OCI-LY7 (cell line): Measurements from ENCODE around the gene ZKSCAN7. TPM values are rescaled to one million over a fixed set of nuclear protein-coding genes. Genes with fewer than 3 reads are reported as not detected.
"Not testable (repeated sequence)": the region's sequence is repeated elsewhere in the genome, so short reads cannot be mapped to it uniquely, and the experiment has no call there.

Source experiments
- BruUV-seq: library from RNA; stranded (reverse); fragments of 400-500 nt; replicated peaks from 2 replicates; lab custom pipeline; 2021; lab: Mats Ljungman, UMichigan
- CTCF ChIA-PET: fragments of 300-600 bp; sonication (Branson Sonifier 250); formaldehyde crosslinking; loops from one replicate; lab custom pipeline; 2022; ENCODE audit warnings: antibody characterized with exemption; ENCODE audit not compliant: unreplicated experiment; lab: Charles Lee
- POLR2A ChIA-PET: fragments of 300-600 bp; sonication (Branson Sonifier 250); formaldehyde crosslinking; loops from one replicate; lab custom pipeline; 2022; ENCODE audit warnings: antibody characterized with exemption; lab: Charles Lee
- DNase-seq: peaks from one replicate; pipeline ENCODE4 v3.0.0-alpha.2; 2015; ENCODE audit warnings: low spot score
- H2AFZ ChIP-seq: fragments of 200-600 bp; sonication (generic), shearing (Covaris generic); 2 replicates; pipeline ENCODE4 v1.6.1; 2014; ENCODE audit warnings: mild to moderate bottlenecking, antibody characterized with exemption, low read length, moderate library complexity
- H3K27ac ChIP-seq: fragments of 200-600 bp; sonication (generic); 2 replicates; pipeline ENCODE4 v1.5.1; 2014; ENCODE audit warnings: mixed run types, low read depth, mild to moderate bottlenecking, moderate library complexity, low read length, inconsistent platforms; ENCODE audit not compliant: poor library complexity, severe bottlenecking
- H3K36me3 ChIP-seq: fragments of 200-600 bp; sonication (generic); 2 replicates; pipeline ENCODE4 v1.6.1; 2014; ENCODE audit warnings: mild to moderate bottlenecking, antibody characterized with exemption, low read length, moderate library complexity, mixed read lengths; ENCODE audit not compliant: insufficient read depth
- H3K4me1 ChIP-seq: fragments of 200-600 bp; sonication (generic); 2 replicates; pipeline ENCODE4 v1.5.1; 2014; ENCODE audit warnings: mild to moderate bottlenecking, low read length; ENCODE audit not compliant: insufficient read depth, poor library complexity, severe bottlenecking
- H3K4me2 ChIP-seq: fragments of 200-600 bp; sonication (generic); 2 replicates; pipeline ENCODE4 v1.6.1; 2014; ENCODE audit warnings: mild to moderate bottlenecking, low read length
- H3K4me3 ChIP-seq: fragments of 200-600 bp; sonication (generic); 2 replicates; pipeline ENCODE4 v1.5.1; 2014; ENCODE audit warnings: mild to moderate bottlenecking, low read depth, low read length; ENCODE audit not compliant: poor library complexity, severe bottlenecking
- H3K79me2 ChIP-seq: fragments of 200-600 bp; sonication (generic); 2 replicates; pipeline ENCODE4 v1.6.1; 2016; ENCODE audit warnings: low read depth, mild to moderate bottlenecking, low read length, moderate library complexity, mixed read lengths; ENCODE audit not compliant: insufficient read depth
- H3K9me2 ChIP-seq: fragments of 200-600 bp; sonication (generic); 2 replicates; pipeline ENCODE4 v1.6.1; 2016; ENCODE audit warnings: mild to moderate bottlenecking, low read length, mixed read lengths; ENCODE audit not compliant: insufficient read depth
- H3K9me3 ChIP-seq: fragments of 200-600 bp; sonication (generic); 2 replicates; pipeline ENCODE4 v1.6.1; 2014; ENCODE audit warnings: mild to moderate bottlenecking, mixed run types, low read length, mixed read lengths
- H4K20me1 ChIP-seq: fragments of 200-600 bp; sonication (generic); 2 replicates; pipeline ENCODE4 v1.6.1; 2014; ENCODE audit warnings: mild to moderate bottlenecking, antibody characterized with exemption, low read length, moderate library complexity, mixed read lengths; ENCODE audit not compliant: insufficient read depth
- intact Hi-C: fragments of 100-400 bp; cut with micrococcal nuclease; formaldehyde crosslinking; loops from one replicate; pipeline ENCODE4 v1.10.0; 2022; ENCODE audit not compliant: unreplicated experiment
- total RNA-seq, 2 experiments: library from RNA; depleted of rRNA in 1 of 2; stranded (reverse); fragments of >200 nt in 1 of 2; shearing (Covaris generic) in 1 of 2; gene quantifications; 2 replicates each; pipeline ENCODE4 v1.2.3, GENCODE V29; 2014 to 2022

ZKSCAN7 gene
- total RNA-seq, 2 experiments from 2014 or later: not detected

DNA sequence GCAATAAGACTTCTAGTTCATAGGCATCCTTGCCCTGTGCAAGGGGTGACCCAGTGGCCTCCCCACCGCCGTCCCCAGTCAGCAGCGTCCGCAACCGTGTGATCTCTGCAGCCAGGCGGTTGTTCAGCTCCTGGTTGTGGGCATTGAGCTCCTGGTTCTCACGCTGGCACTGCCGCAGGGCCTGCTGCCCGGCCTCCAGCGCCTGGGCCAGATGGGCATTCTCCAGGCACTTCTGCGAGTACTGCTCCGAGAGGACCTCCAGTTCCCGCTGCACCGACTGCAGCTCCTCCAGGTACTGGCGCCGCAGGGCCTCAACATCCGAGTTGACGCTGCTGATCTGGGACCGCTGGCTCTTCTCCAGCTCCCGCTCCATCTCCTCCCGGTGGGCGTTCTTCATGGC, 23.3 kb downstream of the ZKSCAN7 start:
- BruUV-seq, intact Hi-C loops: not testable (repeated sequence)

DNA sequence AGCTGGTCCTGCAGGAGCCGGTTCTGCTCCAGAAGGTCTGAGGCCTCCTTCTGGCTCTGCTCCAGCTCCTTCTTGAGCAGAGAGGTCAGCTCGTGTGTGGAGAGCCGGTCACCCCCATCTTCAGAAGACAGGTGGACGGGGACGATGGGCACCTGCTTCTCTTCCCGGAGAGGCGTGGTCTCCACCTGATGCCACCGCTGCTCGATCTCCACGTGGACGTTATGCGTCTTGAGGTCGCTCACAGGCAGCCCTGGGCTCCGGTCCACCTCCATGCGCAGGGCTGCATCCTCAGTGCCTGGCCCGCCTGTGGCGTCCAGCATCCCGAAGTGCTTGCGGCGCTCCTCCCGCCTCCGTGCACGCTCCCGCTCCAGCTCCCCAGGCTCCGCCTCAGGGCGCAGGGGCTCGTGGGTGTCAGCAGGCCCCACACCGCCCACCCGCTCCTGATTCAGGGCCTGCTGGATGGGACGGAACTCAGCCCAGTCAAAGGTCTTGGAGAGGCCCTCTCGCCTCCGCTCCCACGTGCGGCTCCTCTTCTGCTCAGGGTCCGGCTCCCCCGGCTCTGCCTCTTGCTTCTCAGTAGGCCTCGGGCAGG, 24.0 kb downstream of the ZKSCAN7 start:
- H3K9me3 ChIP-seq, intact Hi-C loops, H3K27ac ChIP-seq, H3K9me2 ChIP-seq, H3K4me1 ChIP-seq, H3K4me2 ChIP-seq, DNase-seq, H2AFZ ChIP-seq, H3K79me2 ChIP-seq, H3K36me3 ChIP-seq, CTCF ChIA-PET, H4K20me1 ChIP-seq, BruUV-seq, H3K4me3 ChIP-seq: not testable (repeated sequence)
- POLR2A ChIA-PET: interaction anchor here (0.7 kb wide), 1 partner anchor 247 kb away, joined by 3 read pairs; no protein-coding TSS in a partner anchor

More for the DNA sequence above, 23.3 kb downstream of the ZKSCAN7 start:
- H3K4me3 ChIP-seq, H3K9me2 ChIP-seq, H3K27ac ChIP-seq, DNase-seq, H3K79me2 ChIP-seq, H3K4me1 ChIP-seq, H3K4me2 ChIP-seq, H3K36me3 ChIP-seq, H2AFZ ChIP-seq, H4K20me1 ChIP-seq, H3K9me3 ChIP-seq, CTCF ChIA-PET: not testable (repeated sequence)
- POLR2A ChIA-PET: interaction anchor here (0.7 kb wide), 1 partner anchor 246 kb away, joined by 3 read pairs; no protein-coding TSS in a partner anchor

DNA sequence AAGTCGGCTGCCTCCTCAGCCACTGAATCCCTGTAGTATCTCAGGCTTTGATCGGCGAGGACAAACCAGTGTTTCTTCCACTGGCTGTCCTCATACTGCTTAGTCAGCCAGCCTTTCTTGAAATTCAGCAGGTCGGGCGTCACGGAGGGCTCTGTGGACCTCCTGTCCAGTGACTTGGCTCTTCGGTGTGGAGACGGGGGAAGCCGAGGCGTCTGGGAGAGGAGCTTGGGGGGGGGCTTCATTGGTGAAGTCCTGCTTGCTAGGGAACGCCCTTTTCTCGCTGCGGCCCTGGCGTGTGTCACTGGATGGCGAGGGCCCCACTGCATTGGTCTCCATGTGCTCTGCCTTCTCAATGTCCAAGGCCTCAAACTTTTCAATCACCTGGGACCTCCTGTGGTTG, 24.8 kb downstream of the ZKSCAN7 start:
- POLR2A ChIA-PET, H4K20me1 ChIP-seq, DNase-seq, H3K27ac ChIP-seq, H3K4me2 ChIP-seq, H3K9me3 ChIP-seq, H3K79me2 ChIP-seq, H3K9me2 ChIP-seq, intact Hi-C loops, H3K4me1 ChIP-seq, H2AFZ ChIP-seq, BruUV-seq, CTCF ChIA-PET, H3K4me3 ChIP-seq, H3K36me3 ChIP-seq: not testable (repeated sequence)

DNA sequence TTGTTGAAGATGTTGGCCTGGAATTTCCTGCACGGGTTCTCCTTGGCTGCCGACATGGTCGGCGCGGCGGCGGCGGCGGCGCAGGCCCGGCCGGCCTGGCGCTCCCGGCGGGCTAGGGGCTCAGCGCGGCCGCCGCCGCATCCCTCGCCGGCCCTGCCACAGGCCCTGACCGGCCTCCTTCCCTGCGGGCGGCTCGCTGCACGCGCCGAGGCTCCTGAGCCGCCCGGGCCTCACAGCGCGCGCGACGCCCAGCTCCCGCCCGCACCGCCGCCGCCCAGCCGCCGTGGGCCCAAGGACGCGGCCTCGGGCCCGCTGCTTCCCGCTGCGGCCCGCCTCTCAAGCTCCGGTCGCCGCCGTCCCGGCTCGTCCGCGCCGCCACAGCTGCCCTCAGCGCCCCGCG, 26.0 kb downstream of the ZKSCAN7 start:
- CTCF ChIA-PET: not testable (repeated sequence)

More for the DNA sequence above, 26.0 kb downstream of the ZKSCAN7 start:
- H3K36me3 ChIP-seq, DNase-seq, H3K4me1 ChIP-seq, H2AFZ ChIP-seq, H3K9me2 ChIP-seq, intact Hi-C loops, H3K9me3 ChIP-seq, BruUV-seq, POLR2A ChIA-PET, H3K4me3 ChIP-seq, H3K4me2 ChIP-seq, H4K20me1 ChIP-seq, H3K79me2 ChIP-seq, H3K27ac ChIP-seq: not testable (repeated sequence)
